Measurements from ENCODE around the gene DNAH8.
"Not testable (repeated sequence)": the region's sequence is repeated elsewhere in the genome, so short reads cannot be mapped to it uniquely, and the experiment has no call there.

DNA sequence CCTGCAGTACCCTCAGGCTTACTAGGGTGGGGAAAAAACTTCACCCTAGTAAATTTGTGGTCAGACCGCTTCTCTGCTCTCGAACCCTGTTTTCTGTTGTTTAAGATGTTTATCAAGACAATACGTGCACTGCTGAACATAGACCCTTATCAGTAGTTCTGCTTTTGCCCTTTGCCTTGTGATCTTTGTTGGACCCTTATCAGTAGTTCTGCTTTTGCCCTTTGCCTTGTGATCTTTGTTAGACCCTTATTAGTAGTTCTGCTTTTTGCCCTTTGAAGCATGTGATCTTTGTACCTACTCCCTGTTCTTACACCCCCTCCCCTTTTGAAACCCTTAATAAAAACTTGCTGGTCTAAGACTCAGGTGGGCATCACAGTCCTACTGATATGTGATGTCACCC is 15.4 kb upstream of the DNAH8 start:
- TF ChIP-seq, protein P1, sequence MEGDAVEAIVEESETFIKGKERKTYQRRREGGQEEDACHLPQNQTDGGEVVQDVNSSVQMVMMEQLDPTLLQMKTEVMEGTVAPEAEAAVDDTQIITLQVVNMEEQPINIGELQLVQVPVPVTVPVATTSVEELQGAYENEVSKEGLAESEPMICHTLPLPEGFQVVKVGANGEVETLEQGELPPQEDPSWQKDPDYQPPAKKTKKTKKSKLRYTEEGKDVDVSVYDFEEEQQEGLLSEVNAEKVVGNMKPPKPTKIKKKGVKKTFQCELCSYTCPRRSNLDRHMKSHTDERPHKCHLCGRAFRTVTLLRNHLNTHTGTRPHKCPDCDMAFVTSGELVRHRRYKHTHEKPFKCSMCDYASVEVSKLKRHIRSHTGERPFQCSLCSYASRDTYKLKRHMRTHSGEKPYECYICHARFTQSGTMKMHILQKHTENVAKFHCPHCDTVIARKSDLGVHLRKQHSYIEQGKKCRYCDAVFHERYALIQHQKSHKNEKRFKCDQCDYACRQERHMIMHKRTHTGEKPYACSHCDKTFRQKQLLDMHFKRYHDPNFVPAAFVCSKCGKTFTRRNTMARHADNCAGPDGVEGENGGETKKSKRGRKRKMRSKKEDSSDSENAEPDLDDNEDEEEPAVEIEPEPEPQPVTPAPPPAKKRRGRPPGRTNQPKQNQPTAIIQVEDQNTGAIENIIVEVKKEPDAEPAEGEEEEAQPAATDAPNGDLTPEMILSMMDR (IDR thresholded peaks at IDR 0.05) = not testable (repeated sequence)
- TF ChIP-seq POLR2A (IDR thresholded peaks at IDR 0.05) = not testable (repeated sequence)
